SK-N-MC (cell line): Measurements from ENCODE around the gene BRAF.
"Not testable (repeated sequence)": the region's sequence is repeated elsewhere in the genome, so short reads cannot be mapped to it uniquely, and the experiment has no call there.

ENCODE experiments used
- EZH2 ChIP-seq: fragments of 200-600 bp; sonication (generic); IDR thresholded peaks from one replicate; pipeline ENCODE4 v1.6.1; 2017; ENCODE audit warnings: antibody characterized with exemption
- FOXP2 ChIP-seq: optimal IDR thresholded peaks from 2 replicates; pipeline ENCODE3; 2011; ENCODE audit warnings: mild to moderate bottlenecking, moderate library complexity; ENCODE audit not compliant: insufficient read depth; ENCODE audit errors: extremely low read length, control extremely low read depth
- POLR2AphosphoS5 ChIP-seq: IDR thresholded peaks from 2 replicates; pipeline ENCODE4 v1.6.1; 2012; ENCODE audit warnings: mild to moderate bottlenecking, low read depth, low read length, borderline replicate concordance

DNA sequence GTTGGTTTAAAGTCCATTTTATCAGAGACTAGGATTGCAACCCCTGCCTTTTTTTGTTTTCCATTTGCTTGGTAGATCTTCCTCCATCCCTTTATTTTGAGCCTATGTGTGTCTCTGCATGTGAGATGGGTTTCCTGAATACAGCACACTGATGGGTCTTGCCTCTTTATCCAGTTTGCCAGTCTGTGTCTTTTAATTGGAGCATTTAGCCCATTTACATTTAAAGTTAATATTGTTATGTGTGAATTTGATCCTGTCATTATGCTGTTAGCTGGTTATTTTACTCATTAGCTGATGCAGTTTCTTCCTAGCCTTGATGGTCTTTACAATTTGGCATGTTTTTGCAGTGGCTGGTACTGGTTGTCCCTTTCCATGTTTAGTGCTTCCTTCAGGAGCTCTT lies 212.3 kb downstream of the BRAF start:
- TF ChIP-seq POLR2AphosphoS5, EZH2, FOXP2: not testable (repeated sequence)
